ENCODE results near the gene INSC.

The INSC gene

GRCh38 chr11:15149050-15149449 lies 34.3 kb downstream of the INSC start:
- no peak for DNase-seq

- DNase-seq: no peak
These were observed 35.8 kb downstream of the INSC start for GRCh38 chr11:15150507-15150906.

- no peak for DNase-seq
These were observed 38.5 kb downstream of the INSC start for GRCh38 chr11:15153231-15153630.

DNA sequence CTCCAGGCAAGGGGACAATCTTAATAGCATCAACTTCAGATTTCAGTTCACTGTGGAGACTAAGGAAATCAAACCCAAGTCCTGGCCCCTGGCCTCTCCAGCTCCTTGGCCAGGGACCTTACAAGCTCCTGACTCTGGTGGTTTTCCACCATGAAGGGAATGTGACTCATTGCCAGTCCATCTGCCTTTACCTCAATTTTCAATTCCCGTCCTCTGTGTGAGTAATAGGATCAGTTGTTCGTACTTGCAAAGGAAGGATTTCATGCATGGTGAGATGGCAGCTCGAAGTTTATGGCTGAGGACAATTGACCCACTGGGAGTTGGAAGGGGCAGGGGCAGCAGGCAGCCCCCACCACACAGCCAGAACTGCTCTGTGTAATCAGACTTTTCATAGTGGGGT lies 42.5 kb downstream of the INSC start:
- no peak for DNase-seq

GRCh38 chr11:15157606-15158137 lies 42.9 kb downstream of the INSC start:
- DNase-seq: no peak

- DNase-seq: no peak
These were observed 43.8 kb downstream of the INSC start for GRCh38 chr11:15158351-15159015.

DNA sequence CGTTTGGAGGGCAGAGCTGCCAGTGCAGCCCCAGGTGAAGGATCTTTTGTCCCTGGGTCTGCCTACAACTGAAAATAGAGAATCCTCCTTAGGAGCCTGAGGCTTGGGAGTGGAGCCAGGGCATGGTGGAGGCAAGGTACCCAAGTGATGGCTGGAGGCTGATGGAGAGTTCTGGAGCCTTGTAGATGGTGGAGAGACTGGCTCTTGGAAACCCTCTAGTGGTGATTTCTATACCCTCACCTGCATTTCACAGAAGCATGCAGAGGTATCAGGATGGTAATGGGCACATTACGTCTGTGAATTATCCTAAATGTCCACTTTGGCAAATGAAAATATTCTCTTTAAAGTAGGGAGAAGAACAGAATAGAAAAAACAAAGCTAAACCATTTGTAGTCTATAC lies 44.4 kb downstream of the INSC start:
- peak in 2 of 4 experiments; percentile 3 to 5 for DNase-seq

DNA sequence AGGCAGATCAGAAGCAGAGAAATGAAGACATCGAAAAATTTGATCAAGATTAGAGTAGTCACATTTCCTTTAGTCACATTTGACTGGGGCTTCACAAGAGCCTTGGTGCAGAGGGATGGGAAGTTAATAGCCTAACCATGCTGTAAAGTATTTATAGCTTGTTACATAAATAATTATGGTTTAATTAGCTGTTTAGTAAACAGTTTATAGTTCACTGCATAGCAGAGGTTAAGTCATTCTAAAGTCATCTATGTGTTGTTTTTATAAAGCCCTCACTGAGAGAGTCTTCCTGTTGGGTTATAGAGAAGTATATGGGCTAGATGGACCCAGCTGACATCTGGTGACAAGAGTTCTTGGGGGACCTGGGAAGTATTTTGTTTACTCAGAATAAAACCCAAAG lies 47.1 kb downstream of the INSC start:
- DNase-seq: no peak

GRCh38 chr11:15163136-15163535 lies 48.4 kb downstream of the INSC start:
- no peak for DNase-seq

DNA sequence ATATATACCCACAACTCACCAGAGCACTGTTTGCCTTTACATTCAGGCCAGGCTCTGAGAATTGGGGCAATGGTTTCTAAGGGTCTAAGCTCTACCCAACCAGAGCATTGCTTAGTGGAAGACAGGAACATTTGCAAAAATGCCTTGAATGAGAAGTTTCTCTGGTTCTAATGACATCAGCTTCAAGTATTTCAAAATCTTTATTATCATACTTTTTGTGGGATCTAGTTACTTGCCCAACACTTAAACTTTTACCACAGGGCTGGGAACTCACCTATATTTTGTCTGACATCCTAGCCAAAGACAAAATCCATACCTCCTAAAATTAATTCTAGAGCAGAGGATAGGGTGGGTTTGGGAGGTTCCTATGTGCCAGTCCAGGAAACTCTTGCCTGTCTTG lies 51.5 kb downstream of the INSC start:
- DNase-seq: no peak

GRCh38 chr11:15169815-15170551 lies 55.3 kb downstream of the INSC start:
- DNase-seq: no peak

DNA sequence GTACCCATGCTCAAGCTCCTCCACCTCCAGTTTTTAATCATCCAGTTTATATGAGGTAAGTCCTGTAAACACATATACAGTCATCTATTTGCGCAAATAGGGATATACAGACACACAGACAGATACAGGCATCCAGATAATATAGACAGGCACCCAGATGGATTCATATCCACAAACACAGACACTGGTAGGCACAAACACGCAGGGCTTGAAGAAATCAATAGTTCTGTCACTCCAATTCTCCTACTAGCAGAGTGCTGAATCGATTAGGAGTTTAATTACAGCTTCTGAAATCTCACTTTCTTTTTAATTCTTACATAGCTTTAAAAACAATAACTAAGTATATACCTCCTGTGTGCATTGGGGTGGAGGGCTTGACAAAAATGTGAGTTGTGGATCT lies 56.0 kb downstream of the INSC start:
- no peak for DNase-seq

- no peak for DNase-seq
These were observed 57.2 kb downstream of the INSC start for GRCh38 chr11:15171956-15172355.

GRCh38 chr11:15175831-15176230 lies 61.1 kb downstream of the INSC start:
- DNase-seq: peak; percentile 41 to 79 (median 56)

GRCh38 chr11:15176646-15177163 lies 62.0 kb downstream of the INSC start:
- no peak for DNase-seq

GRCh38 chr11:15177491-15177890 lies 62.8 kb downstream of the INSC start:
- no peak for DNase-seq

- DNase-seq: no peak
These were observed 63.5 kb downstream of the INSC start for GRCh38 chr11:15178214-15178613.

DNA sequence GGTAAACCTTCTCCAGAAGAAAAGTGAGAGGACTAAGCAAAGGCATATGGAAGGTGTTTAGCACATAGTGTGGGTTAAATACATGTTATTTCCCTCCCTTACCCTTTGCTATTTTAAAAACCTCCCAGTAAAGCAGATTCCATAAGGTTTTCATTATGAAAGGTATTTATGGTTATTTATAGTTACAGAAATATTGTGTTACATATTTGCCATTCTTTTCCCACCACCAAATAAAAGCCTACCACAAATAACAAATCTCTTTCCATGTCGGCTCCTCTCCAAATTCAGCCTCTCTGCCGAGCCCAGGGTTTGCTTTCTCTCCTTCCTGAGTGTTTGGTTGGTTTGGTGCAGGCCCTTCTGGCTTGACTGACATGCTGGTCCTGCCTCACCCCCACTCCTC lies 64.4 kb downstream of the INSC start:
- DNase-seq: no peak

GRCh38 chr11:15180212-15180792 lies 65.6 kb downstream of the INSC start:
- DNase-seq: peak in 1 of 4 experiments; percentile 20

DNA sequence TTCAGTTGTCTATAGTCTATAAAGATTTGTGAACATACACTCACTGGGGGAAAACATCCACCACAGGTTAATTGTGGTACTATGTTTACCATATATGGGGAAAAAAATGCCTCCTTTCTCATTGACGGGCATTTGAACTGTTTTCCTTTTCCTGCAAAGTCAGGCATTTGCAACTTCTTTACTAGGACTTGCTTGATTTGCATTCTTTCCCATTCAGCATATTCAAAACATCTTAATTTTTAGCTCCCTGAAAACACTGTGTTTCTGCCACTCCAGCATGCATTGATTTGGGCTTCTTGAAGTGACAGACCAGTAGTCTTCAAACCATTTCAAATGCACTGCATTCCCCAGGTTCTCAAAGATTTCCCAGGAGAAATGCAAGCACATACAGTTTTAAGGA lies 67.6 kb downstream of the INSC start:
- DNase-seq: no peak

DNA sequence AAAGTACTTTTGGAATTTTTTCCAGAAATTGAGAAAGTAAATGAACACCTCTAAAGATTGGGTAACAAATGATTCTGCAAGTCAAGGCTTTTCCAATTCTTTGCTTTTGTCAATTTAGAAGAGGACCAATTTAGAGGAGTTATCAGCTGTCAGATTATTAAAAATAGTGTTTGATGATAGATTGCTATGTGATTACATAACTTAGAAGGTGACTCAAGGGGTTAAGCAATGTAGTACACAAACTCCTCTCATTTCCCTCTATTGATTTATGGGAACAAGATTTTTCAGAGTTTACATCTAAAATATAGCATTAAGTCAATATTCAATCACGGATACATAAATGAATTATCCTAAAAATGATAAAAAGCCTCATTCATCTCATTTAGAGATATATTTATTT lies 70.3 kb downstream of the INSC start:
- DNase-seq: peak in 2 of 4 experiments; percentile 4 to 21

GRCh38 chr11:15186146-15186545 lies 71.4 kb downstream of the INSC start:
- DNase-seq: no peak

DNA sequence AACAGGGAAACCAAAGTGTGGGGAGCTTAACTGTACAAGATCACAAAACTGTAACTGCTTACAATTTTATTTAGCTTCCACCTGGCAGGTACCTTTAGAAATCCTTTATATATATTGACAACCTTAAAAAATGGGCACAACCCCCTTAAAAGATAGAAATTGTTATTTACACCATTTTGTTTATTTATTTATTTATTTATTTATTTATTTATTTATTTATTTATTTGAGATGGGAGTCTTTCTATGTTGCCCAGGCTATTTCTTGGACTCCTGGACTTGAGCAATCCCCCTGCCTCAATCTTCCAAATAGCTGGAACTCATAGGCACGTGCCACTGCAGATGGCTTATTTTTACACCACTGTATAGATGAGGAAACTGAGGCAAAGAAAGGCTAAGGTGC lies 74.5 kb downstream of the INSC start:
- no peak for DNase-seq

Measured in suppressor macrophage (primary cell).